Pancreas (tissue), 10 donors: Measurements from ENCODE around the gene SLC5A10. TPM values are rescaled to one million over a fixed set of nuclear protein-coding genes. Genes with fewer than 3 reads are reported as not detected.

Experiments
- ATAC-seq, 4 donors: fragments of 200-7000 bp; cut with Tn5 transposase; one replicate each; pipeline versions ENCODE4 v1.8.0 to v1.9.1; 2020; ENCODE audit warnings: mild to moderate bottlenecking in 4 of 4, moderate library complexity in 4 of 4
- DNase-seq, 6 donors: peaks; one replicate each; pipeline ENCODE4 v3.0.0-alpha.2; 2020
- FAIRE-seq: peaks from 2 replicates; lab custom pipeline; 2012; peaks lifted over from hg19 to GRCh38; lab: Jason Lieb, UNC
- H3K27ac ChIP-seq, 4 donors: fragments of 200-600 bp; sonication (generic); 1 replicate in 3 of 4; 2 replicates in 1 of 4; pipeline versions ENCODE4 v1.5.0 to v1.8.0; 2020
- H3K27me3 ChIP-seq, 4 donors: fragments of 200-600 bp; one replicate each; pipeline ENCODE4 v1.8.0; 2021
- H3K36me3 ChIP-seq, 3 donors: fragments of 200-600 bp; sonication (generic) in 1 of 3; one replicate each; pipeline versions ENCODE4 v1.5.0 to v1.8.0; 2020 to 2021
- H3K4me1 ChIP-seq, 3 donors: fragments of 200-600 bp; one replicate each; pipeline ENCODE4 v1.8.0; 2021
- H3K4me3 ChIP-seq, 4 donors: fragments of 200-600 bp; sonication (generic) in 2 of 4; one replicate each; pipeline versions ENCODE4 v1.5.0 to v1.8.0; 2020 to 2021
- H3K9me3 ChIP-seq, 4 donors: fragments of 200-600 bp; one replicate each; pipeline ENCODE4 v1.8.0; 2021
- CTCF ChIP-seq, 4 donors: fragments of 200-600 bp; sonication (generic) in 3 of 4; IDR thresholded peaks; one replicate each; pipeline versions ENCODE4 v1.5.0 to v1.8.0; 2021; ENCODE audit warnings: antibody characterized with exemption in 4 of 4
- WGBS, 2 donors: extraction: QIAGEN DNeasy Blood & Tissue Kit; methylation state at CpG; one replicate each; pipeline ENCODE4 v1.1.7; 2013; 5-methylcytosine and 5-hydroxymethylcytosine counted together
- intact Hi-C, 3 donors: fragments of 100-400 bp; cut with DNase I; formaldehyde crosslinking; loops; one replicate each; pipeline versions ENCODE4 v1.11.1 to v1.14.2; 2022
- polyA plus RNA-seq, 2 donors: library from polyadenylated mRNA; stranded (reverse); fragments of 200-250 nt; gene quantifications; one replicate each; pipeline ENCODE4 v1.2.3, GENCODE V29; 2013
- total RNA-seq, 6 donors: library from RNA; stranded (reverse); fragmentation: NEBNext Ultra II Directional in 4 of 6; extraction: Animal tissue kit (Norgen Biotek cat#: 25700) in 4 of 6; gene quantifications; one replicate each; pipeline versions ENCODE4 v1.2.1 to v1.2.4, GENCODE V29; 2021 to 2023
- donor health status: healthy with polysubstance abuse.
- donor health status: DM: no; HTN: no; CAD: no; lungs with moderate emphysema.
- donor health status: DM: no; HTN: no; CAD: no.
- donor health status: control.
- donor health status: control.
- donor health status: Bipolar disorder and iron deficiency.
- donor health status: DM: yes; HTN: yes; CAD: no.
- donor health status: DM: no; HTN: no; CAD: no.
- donor health status: DM: no; HTN: no; CAD: no.
- donor health status: DM: yes; HTN: yes; CAD: no.

The SLC5A10 gene
- total and polyA plus RNA-seq, 8 donors: 0.02 TPM; not detected in 7

GRCh38 chr17:18968345-18968744 is 16.4 kb downstream of the SLC5A10 start:
- WGBS, 2 donors: 84 to 88% methylated on average over 4 of the region's 4 CpGs
- no peaks in the 10 kb centered on the region for H3K4me1 ChIP-seq
- no peak for TF ChIP-seq CTCF (IDR thresholded peaks at IDR 0.05)
- DNase-seq (peak in 1 of 6 donors; percentile 11), FAIRE-seq (no peak), ATAC-seq (no peak)
- H3K27ac ChIP-seq: peak overlapping the region in 2 of 4 donors; percentile 37 to 46
- no peaks in the 10 kb centered on the region for H3K27me3 ChIP-seq
- H3K9me3 ChIP-seq: no peaks in the 10 kb centered on the region
- intact Hi-C loops: no loop called here
- peaks cover 0 to 8% (median 0%) of the 10 kb centered on the region in 3 donors for H3K36me3 ChIP-seq
- H3K4me3 ChIP-seq: no peak overlapping the region

GRCh38 chr17:18968945-18969887 is 17.3 kb downstream of the SLC5A10 start:
- no peak overlapping the region for H3K27ac ChIP-seq
- no peak for TF ChIP-seq CTCF (IDR thresholded peaks at IDR 0.05)
- 80 to 88% methylated on average over 20 to 23 of the region's 23 CpGs for WGBS, 2 donors
- intact Hi-C loops: no loop called here
- ATAC-seq (peak in 3 of 4 donors; percentile 48 to 50 (median 48)), DNase-seq (peak in 1 of 6 donors; percentile 6), FAIRE-seq (no peak)
- no peak overlapping the region for H3K4me3 ChIP-seq
- no peaks in the 10 kb centered on the region for H3K27me3 ChIP-seq
- H3K36me3 ChIP-seq: peaks cover 0 to 8% (median 0%) of the 10 kb centered on the region in 3 donors
- no peaks in the 10 kb centered on the region for H3K9me3 ChIP-seq
- no peaks in the 10 kb centered on the region for H3K4me1 ChIP-seq

- no peaks in the 10 kb centered on the region for H3K9me3 ChIP-seq
- DNase-seq (no peak), ATAC-seq (no peak), FAIRE-seq (no peak)
- intact Hi-C loops: no loop called here
- no peak for TF ChIP-seq CTCF (IDR thresholded peaks at IDR 0.05)
- H3K36me3 ChIP-seq: peaks cover 0 to 8% (median 0%) of the 10 kb centered on the region in 3 donors
- WGBS, 2 donors: 84 to 94% methylated on average over 28 of the region's 28 CpGs
- H3K4me1 ChIP-seq: no peaks in the 10 kb centered on the region
- no peak overlapping the region for H3K4me3 ChIP-seq
- H3K27me3 ChIP-seq: no peaks in the 10 kb centered on the region
- no peak overlapping the region for H3K27ac ChIP-seq
Measured at GRCh38 chr17:18970582-18971480, 18.9 kb downstream of the SLC5A10 start.

- peaks cover 0 to 8% (median 0%) of the 10 kb centered on the region in 3 donors for H3K36me3 ChIP-seq
- H3K27me3 ChIP-seq: no peaks in the 10 kb centered on the region
- DNase-seq: no peak
- FAIRE-seq: no peak
- WGBS, 2 donors: 98% methylated on average over 7 of the region's 7 CpGs
- H3K4me1 ChIP-seq: no peaks in the 10 kb centered on the region
- no peak overlapping the region for H3K27ac ChIP-seq
- no peaks in the 10 kb centered on the region for H3K9me3 ChIP-seq
- no peak for ATAC-seq
- H3K4me3 ChIP-seq: no peak overlapping the region
- TF ChIP-seq CTCF (IDR thresholded peaks at IDR 0.05): no peak
- intact Hi-C loops: no loop called here
Measured at GRCh38 chr17:18971801-18972200, 19.8 kb downstream of the SLC5A10 start.
